ENCODE measurements around the gene ARHGEF10L.

Gene ARHGEF10L

DNA sequence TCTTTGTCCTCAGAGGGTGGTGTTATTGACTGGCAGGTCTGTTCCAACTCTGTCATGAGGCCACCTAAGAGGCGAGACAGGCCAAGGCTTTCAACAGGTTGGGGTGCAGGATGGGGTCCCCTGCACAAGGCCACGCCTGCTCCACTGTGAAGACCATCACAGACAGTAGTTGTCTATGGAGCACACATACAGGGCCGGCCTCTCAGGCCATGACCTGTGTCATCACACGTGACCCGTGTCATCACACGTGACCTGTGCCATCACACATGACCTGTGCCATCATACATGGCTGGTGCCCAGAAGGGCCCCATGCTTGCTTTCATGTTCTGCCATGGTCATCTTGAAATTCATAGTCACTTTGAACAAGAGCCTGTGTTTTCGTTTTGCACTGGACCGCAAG is 91.9 kb downstream of the ARHGEF10L start:
- in situ Hi-C loops (cut with HindIII; ENCODE audit: low pct_ligation_motif_present, low sequenced_read_pairs): no loop called here
- no peak overlapping the region for H3K27ac ChIP-seq
- H3K4me3 ChIP-seq (ENCODE audit: low read depth, low read length): no peak overlapping the region
- H3K36me3 ChIP-seq (replicated peaks): peaks cover 5% of the 10 kb centered on the region
- no peak for DNase-seq
- H3K27me3 ChIP-seq (replicated peaks): no peaks in the 10 kb centered on the region
- TF ChIP-seq, protein P1, sequence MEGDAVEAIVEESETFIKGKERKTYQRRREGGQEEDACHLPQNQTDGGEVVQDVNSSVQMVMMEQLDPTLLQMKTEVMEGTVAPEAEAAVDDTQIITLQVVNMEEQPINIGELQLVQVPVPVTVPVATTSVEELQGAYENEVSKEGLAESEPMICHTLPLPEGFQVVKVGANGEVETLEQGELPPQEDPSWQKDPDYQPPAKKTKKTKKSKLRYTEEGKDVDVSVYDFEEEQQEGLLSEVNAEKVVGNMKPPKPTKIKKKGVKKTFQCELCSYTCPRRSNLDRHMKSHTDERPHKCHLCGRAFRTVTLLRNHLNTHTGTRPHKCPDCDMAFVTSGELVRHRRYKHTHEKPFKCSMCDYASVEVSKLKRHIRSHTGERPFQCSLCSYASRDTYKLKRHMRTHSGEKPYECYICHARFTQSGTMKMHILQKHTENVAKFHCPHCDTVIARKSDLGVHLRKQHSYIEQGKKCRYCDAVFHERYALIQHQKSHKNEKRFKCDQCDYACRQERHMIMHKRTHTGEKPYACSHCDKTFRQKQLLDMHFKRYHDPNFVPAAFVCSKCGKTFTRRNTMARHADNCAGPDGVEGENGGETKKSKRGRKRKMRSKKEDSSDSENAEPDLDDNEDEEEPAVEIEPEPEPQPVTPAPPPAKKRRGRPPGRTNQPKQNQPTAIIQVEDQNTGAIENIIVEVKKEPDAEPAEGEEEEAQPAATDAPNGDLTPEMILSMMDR (IDR thresholded peaks at IDR 0.05; ENCODE audit: low read depth, low read length, missing control alignments): no peak

DNA sequence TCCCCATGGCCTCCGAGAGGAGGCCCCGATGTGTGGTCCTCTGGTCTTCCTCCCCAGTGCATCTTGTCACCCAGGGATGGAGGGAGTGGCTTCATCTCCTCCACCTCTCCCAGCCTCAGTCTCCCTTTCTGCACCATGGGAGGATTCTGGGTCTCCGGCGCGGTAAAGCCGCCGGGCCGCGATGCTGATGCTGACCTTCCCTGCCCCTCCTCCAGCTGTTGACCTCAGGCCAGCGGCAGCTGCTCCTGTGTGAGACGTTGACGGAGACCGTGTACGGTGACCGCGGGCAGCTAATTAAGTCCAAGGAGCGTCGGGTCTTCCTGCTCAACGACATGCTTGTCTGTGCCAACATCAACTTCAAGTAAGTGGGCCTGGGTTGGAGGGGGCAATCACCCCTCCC is 92.6 kb downstream of the ARHGEF10L start:
- no peak overlapping the region for H3K27ac ChIP-seq
- TF ChIP-seq, protein P1 (IDR thresholded peaks at IDR 0.05; ENCODE audit: low read depth, low read length, missing control alignments): no peak
- peaks cover 6% of the 10 kb centered on the region for H3K36me3 ChIP-seq (replicated peaks)
- DNase-seq: no peak
- H3K27me3 ChIP-seq (replicated peaks): no peaks in the 10 kb centered on the region
- in situ Hi-C loops (cut with HindIII; ENCODE audit: low pct_ligation_motif_present, low sequenced_read_pairs): no loop called here
- no peak overlapping the region for H3K4me3 ChIP-seq (ENCODE audit: low read depth, low read length)

DNA sequence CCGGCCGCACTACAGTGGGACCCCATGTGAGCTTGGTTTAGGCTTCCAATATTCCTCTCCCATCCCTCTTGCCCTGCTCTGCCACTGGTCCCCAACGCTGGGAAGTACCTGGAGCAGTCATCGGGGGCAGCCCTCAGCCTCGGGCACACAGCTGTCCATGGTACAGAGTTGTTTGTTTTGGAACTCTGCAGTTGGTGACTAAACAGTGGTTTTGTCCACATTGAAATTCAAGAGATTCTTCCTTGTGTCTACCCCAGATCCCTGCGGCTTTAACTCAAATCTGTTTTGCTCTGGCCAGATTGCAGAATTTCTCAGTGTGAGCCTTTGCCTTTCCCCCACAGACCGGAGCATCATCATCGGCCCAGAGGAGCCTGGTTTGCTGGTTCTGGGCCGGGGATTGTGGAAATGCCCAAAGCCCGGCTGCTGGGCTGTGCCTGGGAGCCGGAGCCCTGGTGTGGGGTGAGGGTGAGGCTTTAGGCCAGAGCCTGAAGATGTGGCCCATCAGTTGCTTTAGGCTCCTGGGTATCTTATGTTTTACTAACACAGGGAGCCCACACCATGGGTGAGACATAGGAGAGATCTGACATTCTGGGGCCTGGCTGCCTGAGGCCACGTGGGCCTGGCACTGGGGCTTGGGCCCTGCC is 93.2 kb downstream of the ARHGEF10L start:
- TF ChIP-seq, protein P1 (IDR thresholded peaks at IDR 0.05; ENCODE audit: low read depth, low read length, missing control alignments): peak; percentile 5
- DNase-seq: peak; percentile 43
- H3K4me3 ChIP-seq (ENCODE audit: low read depth, low read length): no peak overlapping the region
- H3K36me3 ChIP-seq (replicated peaks): peaks cover 7% of the 10 kb centered on the region
- H3K27ac ChIP-seq: no peak overlapping the region
- in situ Hi-C loops (cut with HindIII; ENCODE audit: low pct_ligation_motif_present, low sequenced_read_pairs): no loop called here
- no peaks in the 10 kb centered on the region for H3K27me3 ChIP-seq (replicated peaks)

DNA sequence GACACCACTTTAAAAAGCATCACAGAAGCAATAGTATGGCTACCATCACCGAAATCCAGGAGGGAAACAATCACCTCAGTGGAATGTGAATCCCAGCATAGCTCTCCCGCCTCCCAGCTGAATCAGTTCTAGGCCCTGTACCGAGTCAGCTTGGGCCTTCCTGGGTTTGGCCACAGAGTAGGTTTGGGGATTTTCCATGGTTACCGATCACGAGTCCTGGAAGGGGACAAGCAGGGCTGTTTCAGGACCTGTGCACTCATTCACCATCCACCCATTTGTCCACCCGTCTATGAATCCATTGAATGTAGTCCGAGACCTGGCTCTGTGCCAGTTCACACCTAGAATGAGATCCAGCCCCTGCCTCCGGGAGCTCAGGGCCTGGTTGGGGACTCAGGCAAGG is 94.2 kb downstream of the ARHGEF10L start:
- DNase-seq: peak; percentile 48
- peaks cover 12% of the 10 kb centered on the region for H3K36me3 ChIP-seq (replicated peaks)
- in situ Hi-C loops (cut with HindIII; ENCODE audit: low pct_ligation_motif_present, low sequenced_read_pairs): no loop called here
- TF ChIP-seq, protein P1 (IDR thresholded peaks at IDR 0.05; ENCODE audit: low read depth, low read length, missing control alignments): no peak
- H3K27me3 ChIP-seq (replicated peaks): no peaks in the 10 kb centered on the region
- H3K4me3 ChIP-seq (ENCODE audit: low read depth, low read length): no peak overlapping the region
- no peak overlapping the region for H3K27ac ChIP-seq

DNA sequence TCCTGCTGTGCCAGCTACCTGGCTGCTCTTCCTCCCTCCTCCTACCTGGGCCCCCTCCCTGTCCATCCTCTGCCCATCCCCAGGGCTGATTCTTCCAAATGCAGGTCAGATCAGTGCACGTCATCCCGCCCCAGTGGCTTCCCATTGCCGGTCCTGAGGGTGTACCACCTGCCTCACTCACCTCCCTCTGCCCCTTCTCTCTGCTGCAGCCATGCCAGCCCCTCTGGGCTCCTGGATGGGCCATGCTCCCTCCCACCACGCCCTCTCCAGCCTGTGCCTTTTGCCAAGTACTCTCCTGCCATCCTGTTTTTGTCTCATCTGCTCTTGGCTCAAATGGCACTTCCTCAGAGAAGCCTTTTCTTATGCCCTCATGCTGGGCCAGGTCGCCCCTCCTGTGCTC is 95.8 kb downstream of the ARHGEF10L start:
- DNase-seq: no peak
- H3K4me3 ChIP-seq (ENCODE audit: low read depth, low read length): no peak overlapping the region
- H3K36me3 ChIP-seq (replicated peaks): peaks cover 25% of the 10 kb centered on the region
- H3K27ac ChIP-seq: no peak overlapping the region
- no peaks in the 10 kb centered on the region for H3K27me3 ChIP-seq (replicated peaks)
- in situ Hi-C loops (cut with HindIII; ENCODE audit: low pct_ligation_motif_present, low sequenced_read_pairs): no loop called here
- TF ChIP-seq, protein P1 (IDR thresholded peaks at IDR 0.05; ENCODE audit: low read depth, low read length, missing control alignments): no peak

DNA sequence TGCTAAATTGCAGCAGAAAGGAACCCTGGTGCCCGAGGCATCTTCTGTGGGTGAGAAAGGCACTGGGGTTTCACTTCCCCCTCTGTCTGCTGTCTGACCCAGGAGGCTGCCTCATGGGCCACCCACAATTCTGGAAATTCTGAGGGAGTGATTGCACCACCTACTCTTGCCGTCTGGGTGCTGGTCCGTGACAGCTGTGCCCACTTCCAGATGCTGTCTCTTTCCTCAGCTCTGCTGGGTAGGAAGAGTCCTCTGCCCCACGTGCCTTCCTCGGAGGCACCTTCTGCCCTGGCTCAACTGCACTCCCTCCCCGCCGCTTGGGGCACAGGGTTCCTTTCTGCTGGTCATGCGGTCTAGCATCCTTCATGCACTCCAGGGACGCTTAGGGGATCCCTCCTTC is 96.3 kb downstream of the ARHGEF10L start:
- no peak overlapping the region for H3K4me3 ChIP-seq (ENCODE audit: low read depth, low read length)
- peaks cover 28% of the 10 kb centered on the region for H3K36me3 ChIP-seq (replicated peaks)
- no peak for DNase-seq
- no peak overlapping the region for H3K27ac ChIP-seq
- in situ Hi-C loops (cut with HindIII; ENCODE audit: low pct_ligation_motif_present, low sequenced_read_pairs): no loop called here
- no peaks in the 10 kb centered on the region for H3K27me3 ChIP-seq (replicated peaks)
- TF ChIP-seq, protein P1 (IDR thresholded peaks at IDR 0.05; ENCODE audit: low read depth, low read length, missing control alignments): no peak
